H1 (cell line): ENCODE data around the gene DHX29. TPM values are rescaled to one million over a fixed set of nuclear protein-coding genes. Genes with fewer than 3 reads are reported as not detected.

Experiments used
- ATF3 ChIP-seq: IDR thresholded peaks from 2 replicates; pipeline ENCODE4 v1.6.1; 2011; ENCODE audit warnings: low read depth, mild to moderate bottlenecking, low read length; ENCODE audit not compliant: insufficient read depth
- BACH1 ChIP-seq: IDR thresholded peaks from 2 replicates; pipeline ENCODE4 v1.6.1; 2012; ENCODE audit warnings: low read length, improper control_type of control experiment
- CREB1 ChIP-seq: IDR thresholded peaks from 2 replicates; pipeline ENCODE4 v1.6.1; 2012; ENCODE audit warnings: inconsistent platforms
- CTCF ChIP-seq, 3 experiments: IDR thresholded peaks; 1 replicate in 2 of 3; 2 replicates in 1 of 3; pipeline versions ENCODE4 v1.5.1 to v1.6.1; 2011; ENCODE audit warnings: low read length in 3 of 3, mild to moderate bottlenecking in 3 of 3, inconsistent platforms in 2 of 3, low read depth in 1 of 3, moderate library complexity in 1 of 3; ENCODE audit not compliant: insufficient read depth in 1 of 3; ENCODE audit errors: control extremely low read depth in 1 of 3
- EGR1 ChIP-seq: IDR thresholded peaks from 2 replicates; pipeline ENCODE4 v1.6.1; 2011; ENCODE audit warnings: low read depth, low read length, borderline replicate concordance
- KDM4A ChIP-seq: IDR thresholded peaks from one replicate; pipeline ENCODE4 v1.7.1; 2012; ENCODE audit warnings: low read depth, mild to moderate bottlenecking, moderate library complexity, low read length, inconsistent platforms; ENCODE audit not compliant: severe bottlenecking
- NANOG ChIP-seq: IDR thresholded peaks from 2 replicates; pipeline ENCODE4 v1.6.1; 2011; ENCODE audit warnings: low read length, low read depth, mild to moderate bottlenecking, inconsistent platforms; ENCODE audit not compliant: insufficient read depth, poor library complexity, severe bottlenecking
- RBBP5 ChIP-seq: IDR thresholded peaks from 2 replicates; pipeline ENCODE4 v1.7.1; 2012; ENCODE audit warnings: low read depth, mild to moderate bottlenecking, inconsistent platforms, low read length, moderate library complexity, borderline replicate concordance
- SP2 ChIP-seq: IDR thresholded peaks from 2 replicates; pipeline ENCODE4 v1.6.1; 2012; ENCODE audit warnings: mild to moderate bottlenecking, low read length, inconsistent platforms
- SP4 ChIP-seq: IDR thresholded peaks from 2 replicates; pipeline ENCODE4 v1.6.1; 2012; ENCODE audit warnings: low read length, inconsistent platforms
- TAF1 ChIP-seq: IDR thresholded peaks from 2 replicates; pipeline ENCODE4 v1.6.1; 2011; ENCODE audit warnings: mild to moderate bottlenecking, low read depth, low read length
- TBP ChIP-seq: IDR thresholded peaks from 2 replicates; pipeline ENCODE4 v1.6.1; 2011; ENCODE audit warnings: low read depth, low read length, improper control_type of control experiment
- TEAD4 ChIP-seq: IDR thresholded peaks from 2 replicates; pipeline ENCODE4 v1.6.1; 2012; ENCODE audit warnings: low read depth, low read length, inconsistent platforms, mixed read lengths
- polyA plus RNA-seq, 7 experiments: library from polyadenylated mRNA; depleted of rRNA in 3 of 7; stranded (reverse) in 5 of 7; unstranded in 2 of 7; fragments of >200 nt in 5 of 7; fragments of 200-250 nt in 2 of 7; gene quantifications; 1 replicate in 5 of 7; 2 replicates in 1 of 7; 4 replicates in 1 of 7; pipeline versions ENCODE4 v1.2.1 to v1.2.3, GENCODE V29; 2011 to 2013; ENCODE audit warnings: missing spikeins in 2 of 7, mixed read lengths in 2 of 7
- total RNA-seq: library from RNA; stranded (reverse); fragmentation: NEBNext Ultra II Directional; extraction: Animal tissue kit (Norgen Biotek cat#: 25700); gene quantifications from 2 replicates; pipeline ENCODE4 v1.2.1, GENCODE V29; 2021

The DHX29 gene
- total and polyA plus RNA-seq, 2 of the 8 experiments (the other 6 are each of a cell fraction or from before 2014, with no cell fraction given) = 3.4 to 32.1 TPM

- peak; percentile 90 for TF ChIP-seq KDM4A
- peak in 2 of 3 experiments; percentile 9 to 17; a peak in 2 of 4 replicates for TF ChIP-seq CTCF (IDR thresholded peaks at IDR 0.05; ENCODE audit: control extremely low read depth in 1 of 3, insufficient read depth in 1 of 3, low read depth in 1 of 3, low read length in 3 of 3)
- 0 out of 2 replicates have a peak, but pooled peaks have one; percentile 55 for TF ChIP-seq RBBP5
- no peak for TF ChIP-seq TEAD4
- no peak for TF ChIP-seq NANOG
- peak; percentile 22; the same call in 1 of the 2 replicates for TF ChIP-seq CREB1
- no peak for TF ChIP-seq SP4
- TF ChIP-seq TAF1 = no peak
- TF ChIP-seq EGR1 = peak; percentile 85
- no peak for TF ChIP-seq SP2
- no peak for TF ChIP-seq TBP
- no peak for TF ChIP-seq BACH1
- no peak for TF ChIP-seq ATF3
Observed at GRCh38 chr5:55226934-55227663, 80.4 kb downstream of the DHX29 start, which contains the start of gene MCIDAS (continued).
